Fibroblast of skin of left biceps (primary cell): ENCODE results near the gene CXorf51A.
"Not testable (repeated sequence)": the region's sequence is repeated elsewhere in the genome, so short reads cannot be mapped to it uniquely, and the experiment has no call there.

Experiments used
- DNase-seq, 2 experiments: peaks; one replicate each; pipeline ENCODE4 v3.0.0-alpha.2; 2013; ENCODE audit warnings: low read depth in 2 of 2

Gene CXorf51A

DNA sequence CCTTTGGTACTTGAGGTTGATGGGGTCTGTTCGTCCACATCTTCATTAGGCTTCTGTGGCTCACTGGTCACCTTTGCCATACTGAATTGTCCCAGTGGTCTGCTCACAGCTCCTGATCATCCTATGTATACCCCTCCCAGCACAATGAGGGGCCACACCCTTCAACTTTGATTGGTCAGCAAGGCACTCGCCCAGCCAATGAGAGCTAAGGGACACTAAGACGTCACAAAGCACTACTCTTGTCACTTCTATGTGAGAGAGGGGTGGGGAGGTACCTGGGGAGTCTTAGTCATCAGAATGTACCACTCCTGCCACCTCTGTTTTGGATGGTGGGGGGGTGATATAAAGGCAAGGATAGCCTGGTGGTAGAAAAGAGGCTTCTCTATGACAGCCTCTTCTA is at the start of gene CXorf51A:
Gene CXorf51A (minus strand): TSS at position 101 of the 400 bp plus-strand sequence. CDS start 21 bp downstream, at position 80.
- not testable (repeated sequence) for DNase-seq

DNA sequence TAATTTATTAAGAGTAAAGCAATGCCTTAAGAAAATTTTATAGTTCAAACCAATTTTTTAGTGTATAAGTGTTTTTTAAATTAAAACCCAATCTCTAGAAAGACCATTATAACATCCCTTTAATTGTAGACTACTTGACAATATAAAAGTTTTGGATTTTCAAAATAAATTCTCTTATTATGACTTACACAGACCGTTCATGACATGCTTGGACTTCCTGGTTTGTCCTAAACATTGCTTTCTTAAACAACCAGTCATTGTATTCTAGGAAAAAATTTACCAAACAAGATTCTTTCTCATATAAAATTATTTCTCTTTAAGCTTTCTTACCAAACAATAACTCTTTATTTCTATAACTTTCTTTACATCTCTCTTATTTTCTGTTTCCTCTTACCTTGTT is 49.0 kb upstream of the CXorf51A start:
- no peak for DNase-seq

DNA sequence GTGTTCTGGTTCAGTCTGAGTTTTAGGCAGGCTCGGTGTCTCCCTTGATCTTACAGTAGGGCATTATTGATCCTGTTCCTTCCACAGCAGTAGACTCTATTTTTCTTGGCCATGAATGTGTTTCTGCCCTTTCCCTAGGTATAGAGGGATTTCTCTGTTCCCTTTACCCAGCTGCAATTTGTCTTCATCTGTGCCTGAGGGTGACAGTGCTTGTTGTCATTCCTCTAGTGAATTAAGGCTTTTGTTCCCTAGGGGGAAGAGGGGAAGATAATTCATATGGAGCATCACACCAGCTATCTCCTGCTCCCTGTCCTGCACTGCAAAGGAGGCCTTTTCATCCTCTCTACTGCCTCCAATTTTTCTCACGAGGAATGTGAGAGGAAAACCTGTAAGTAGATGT is 39.7 kb upstream of the CXorf51A start:
- DNase-seq, result no peak

- no peak for DNase-seq
Measured at GRCh38 chrX:146831994-146832393, 17.4 kb upstream of the CXorf51A start.

GRCh38 chrX:146809471-146809870 is 5.1 kb downstream of the CXorf51A start, which contains the start of gene CXorf51B:
TSS of gene CXorf51B (plus strand) at chrX:146809771. CDS start at chrX:146809792, 21 bp downstream.
- DNase-seq, result not testable (repeated sequence)
